Lower leg skin (tissue), 3 donors: ENCODE results near the gene CNDP2.

Experiments used
- POLR2A ChIP-seq, 2 donors: fragments of 450-650 bp; IDR thresholded peaks; one replicate each; pipeline ENCODE4 v1.6.1; 2016 to 2017; ENCODE audit warnings: antibody characterized with exemption in 2 of 2, mild to moderate bottlenecking in 1 of 2, moderate library complexity in 1 of 2
- TF ChIP-seq, protein P1 (sequence below), 3 donors: fragments of 450-650 bp; IDR thresholded peaks; one replicate each; pipeline ENCODE4 v1.5.1; 2016; ENCODE audit warnings: antibody characterized with exemption in 3 of 3, mild to moderate bottlenecking in 3 of 3, moderate library complexity in 2 of 3

DNA sequence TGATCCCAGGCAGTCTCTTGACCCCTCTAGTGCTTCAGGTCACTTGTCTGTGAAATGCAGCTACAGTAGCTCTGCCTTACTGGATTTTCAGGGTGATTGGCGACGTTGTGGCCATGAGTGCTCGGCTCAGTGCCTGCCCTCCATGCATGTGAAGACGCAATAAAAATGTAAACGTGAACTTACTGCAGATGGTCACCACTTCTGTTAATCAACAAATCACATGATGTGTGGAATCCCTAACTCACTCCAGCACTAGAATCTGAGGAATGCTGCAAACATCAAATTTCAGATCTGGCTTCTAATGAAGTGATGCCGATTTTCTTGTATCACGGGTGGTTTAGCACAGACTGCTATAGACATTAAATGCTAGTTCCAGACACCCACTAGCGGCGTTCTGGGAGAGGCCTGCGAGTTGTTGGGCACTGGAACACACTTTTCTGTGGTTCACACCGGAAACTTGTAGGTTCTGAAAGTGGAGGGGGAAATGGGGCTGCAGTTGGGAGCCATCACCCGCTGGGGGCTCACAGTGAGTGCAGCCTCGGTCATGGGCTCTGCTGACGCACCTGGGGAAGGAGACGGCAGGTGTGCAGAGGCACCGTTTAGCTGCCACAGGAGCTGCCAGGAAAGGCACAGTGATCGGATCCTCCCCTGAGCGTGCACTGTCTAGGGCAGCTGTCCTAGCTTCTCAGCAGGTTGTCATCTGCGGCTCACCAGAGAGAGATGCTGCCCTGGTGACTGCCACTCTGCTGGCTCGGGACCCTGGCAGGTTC is 44.7 kb downstream of the CNDP2 start:
- TF ChIP-seq, protein P1, sequence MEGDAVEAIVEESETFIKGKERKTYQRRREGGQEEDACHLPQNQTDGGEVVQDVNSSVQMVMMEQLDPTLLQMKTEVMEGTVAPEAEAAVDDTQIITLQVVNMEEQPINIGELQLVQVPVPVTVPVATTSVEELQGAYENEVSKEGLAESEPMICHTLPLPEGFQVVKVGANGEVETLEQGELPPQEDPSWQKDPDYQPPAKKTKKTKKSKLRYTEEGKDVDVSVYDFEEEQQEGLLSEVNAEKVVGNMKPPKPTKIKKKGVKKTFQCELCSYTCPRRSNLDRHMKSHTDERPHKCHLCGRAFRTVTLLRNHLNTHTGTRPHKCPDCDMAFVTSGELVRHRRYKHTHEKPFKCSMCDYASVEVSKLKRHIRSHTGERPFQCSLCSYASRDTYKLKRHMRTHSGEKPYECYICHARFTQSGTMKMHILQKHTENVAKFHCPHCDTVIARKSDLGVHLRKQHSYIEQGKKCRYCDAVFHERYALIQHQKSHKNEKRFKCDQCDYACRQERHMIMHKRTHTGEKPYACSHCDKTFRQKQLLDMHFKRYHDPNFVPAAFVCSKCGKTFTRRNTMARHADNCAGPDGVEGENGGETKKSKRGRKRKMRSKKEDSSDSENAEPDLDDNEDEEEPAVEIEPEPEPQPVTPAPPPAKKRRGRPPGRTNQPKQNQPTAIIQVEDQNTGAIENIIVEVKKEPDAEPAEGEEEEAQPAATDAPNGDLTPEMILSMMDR (IDR thresholded peaks at IDR 0.05), result no peak
- no peak for TF ChIP-seq POLR2A (IDR thresholded peaks at IDR 0.05)
